Measurements from ENCODE around the gene PPP2R2B.
A peak's percentile ranks its signal among the peaks of the same experiment; 100 is the strongest.
"Not testable (repeated sequence)": the region's sequence is repeated elsewhere in the genome, so short reads cannot be mapped to it uniquely, and the experiment has no call there.

PPP2R2B gene

DNA sequence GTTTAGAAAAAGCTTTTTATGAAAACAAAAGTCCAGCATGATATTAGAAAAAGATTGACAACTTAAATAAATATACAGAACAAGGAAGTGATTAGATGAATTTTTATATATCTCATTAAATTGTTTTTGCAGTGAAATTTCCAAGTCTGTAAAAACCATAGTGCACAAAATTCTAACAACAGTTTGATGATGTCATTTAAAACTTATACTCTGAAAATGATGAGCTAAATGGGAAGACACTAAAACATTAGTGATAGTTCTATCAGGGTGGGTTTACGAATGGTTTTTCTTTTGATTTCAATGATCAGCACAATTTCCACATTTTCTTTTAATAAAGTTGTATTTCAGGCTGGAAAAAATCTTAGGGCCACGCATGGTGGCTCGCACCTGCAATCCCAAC lies 236.1 kb downstream of the PPP2R2B start:
- DNase-seq, result no peak

DNA sequence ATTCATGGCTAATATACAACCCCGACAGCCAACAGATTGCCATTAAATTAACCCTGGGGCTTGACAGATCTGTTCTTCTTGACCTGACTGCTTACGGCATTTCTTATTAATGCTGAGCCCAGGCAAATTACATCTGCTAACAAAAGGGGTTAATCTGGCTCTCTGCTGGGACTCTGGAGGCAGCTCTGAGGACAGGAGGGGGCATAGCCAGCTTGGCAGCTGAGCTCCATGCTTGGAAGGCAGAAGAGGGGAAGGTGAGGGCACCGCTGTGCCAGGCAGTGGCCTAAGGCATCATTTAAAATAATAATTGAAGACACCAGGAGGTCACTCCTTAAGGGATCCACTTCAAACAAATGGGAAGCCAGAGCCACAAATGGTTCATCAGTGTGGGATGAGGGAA lies 236.6 kb downstream of the PPP2R2B start:
- peak in 1 of 2 experiments; percentile 54 for DNase-seq

- DNase-seq, result no peak
These were observed 238.2 kb downstream of the PPP2R2B start for GRCh38 chr5:146640285-146640896.

GRCh38 chr5:146635443-146635842 lies 243.1 kb downstream of the PPP2R2B start:
- DNase-seq, result no peak

- DNase-seq, result no peak
These were observed 245.2 kb downstream of the PPP2R2B start for GRCh38 chr5:146633323-146633764.

GRCh38 chr5:146632620-146633322 lies 245.8 kb downstream of the PPP2R2B start:
- no peak for DNase-seq

DNA sequence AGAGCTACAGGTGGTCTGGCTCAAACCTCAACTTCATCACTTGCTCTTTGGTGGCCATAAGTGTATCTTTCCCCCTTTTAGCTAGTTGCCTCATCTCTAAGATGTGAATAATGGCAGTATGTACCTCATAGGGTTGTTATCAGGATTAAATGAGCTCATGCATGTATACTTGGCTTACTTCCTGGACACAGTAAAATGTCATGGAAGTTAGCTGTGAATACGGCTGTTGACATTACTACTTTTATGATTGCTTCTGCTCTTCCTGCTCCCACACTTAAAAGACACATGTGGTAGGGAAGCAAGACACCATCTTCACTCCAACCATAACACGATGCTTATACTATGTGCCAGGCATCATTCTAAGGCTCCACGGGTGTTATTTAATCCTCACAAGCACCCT lies 248.1 kb downstream of the PPP2R2B start:
- DNase-seq, result no peak

DNA sequence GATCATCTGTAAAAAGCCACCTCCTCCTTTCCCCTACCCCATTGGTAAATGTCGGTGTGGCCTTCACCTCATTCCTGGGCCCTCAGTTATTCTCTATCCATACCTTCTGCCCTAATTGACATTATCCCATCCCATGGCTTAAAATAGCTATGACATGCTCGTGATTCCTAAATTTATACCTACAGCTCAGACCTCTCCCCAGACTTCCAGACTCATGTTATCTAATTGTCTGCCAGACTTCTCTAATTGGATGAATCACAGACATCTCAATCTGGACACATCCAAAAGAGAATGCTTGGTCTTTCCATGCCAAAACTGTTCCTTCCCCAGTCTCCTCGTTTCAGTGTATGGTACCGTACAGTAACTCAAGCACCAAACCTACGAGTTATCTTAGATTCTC lies 249.6 kb downstream of the PPP2R2B start:
- peak in 1 of 2 experiments; percentile 50 for DNase-seq

DNA sequence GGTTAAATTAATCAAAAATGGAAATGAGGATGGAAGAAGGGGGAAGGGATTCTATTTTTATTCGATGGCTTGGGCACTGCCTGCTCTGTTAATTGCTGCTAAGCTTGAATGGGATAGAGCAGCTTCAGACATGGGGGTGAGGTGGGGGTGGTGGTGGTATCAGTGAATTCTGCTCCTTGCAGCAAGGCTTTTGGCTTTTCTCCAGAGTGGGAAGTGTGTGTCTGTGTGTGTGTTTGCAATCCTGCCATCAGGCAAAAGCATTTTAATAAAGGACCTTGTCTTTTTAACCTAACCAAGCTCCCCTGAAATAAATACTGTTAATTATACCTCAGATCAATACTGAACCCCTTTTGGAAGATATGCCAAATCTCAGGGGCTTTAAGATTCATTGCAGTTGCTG lies 251.6 kb downstream of the PPP2R2B start:
- no peak for DNase-seq

- DNase-seq, result no peak
These were observed 254.4 kb downstream of the PPP2R2B start for GRCh38 chr5:146624179-146624578.

DNA sequence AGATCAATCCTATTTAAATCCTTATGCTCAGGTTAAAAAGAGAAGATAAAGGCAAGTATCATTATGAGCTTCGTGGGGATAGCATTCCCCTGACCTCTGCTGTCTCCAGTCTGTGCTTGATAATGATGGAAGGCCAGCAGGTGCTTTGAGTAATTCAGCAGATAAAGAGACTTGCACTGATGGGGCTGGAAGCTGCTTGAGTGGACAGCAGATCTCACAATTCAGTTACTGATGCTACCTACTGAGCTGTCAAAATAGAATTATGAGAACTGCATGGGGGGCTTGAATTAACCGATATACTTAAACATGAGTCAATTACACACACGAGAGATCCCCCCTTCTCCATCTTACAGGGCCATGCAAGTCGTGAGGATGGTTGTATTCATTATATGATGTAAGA lies 254.9 kb downstream of the PPP2R2B start:
- DNase-seq, result no peak

- DNase-seq, result no peak
These were observed 255.5 kb downstream of the PPP2R2B start for GRCh38 chr5:146623009-146623408.

DNA sequence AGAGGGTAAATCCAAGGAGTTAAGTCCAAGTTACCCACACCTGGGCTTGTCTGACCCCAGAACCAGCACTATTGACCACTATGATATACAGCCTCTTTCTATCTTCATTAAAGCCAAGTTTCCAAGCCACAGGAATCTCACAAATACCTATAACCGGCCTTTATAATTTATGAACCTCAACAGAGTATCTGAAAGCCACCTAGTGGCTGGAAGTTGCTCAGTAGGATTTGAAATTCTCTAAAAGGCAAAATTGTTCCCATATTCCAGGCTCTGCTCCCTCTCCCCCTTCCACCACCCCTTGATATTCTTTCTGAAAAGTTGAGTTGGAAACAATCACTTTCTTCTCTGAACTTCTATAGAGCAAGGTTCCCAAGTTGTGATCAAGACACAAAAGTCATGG lies 256.2 kb downstream of the PPP2R2B start:
- no peak for DNase-seq

GRCh38 chr5:146620669-146621051 lies 257.9 kb downstream of the PPP2R2B start:
- DNase-seq, result peak in 1 of 2 experiments; percentile 22

GRCh38 chr5:146620031-146620668 lies 258.4 kb downstream of the PPP2R2B start:
- peak in 1 of 2 experiments; percentile 61 for DNase-seq

DNA sequence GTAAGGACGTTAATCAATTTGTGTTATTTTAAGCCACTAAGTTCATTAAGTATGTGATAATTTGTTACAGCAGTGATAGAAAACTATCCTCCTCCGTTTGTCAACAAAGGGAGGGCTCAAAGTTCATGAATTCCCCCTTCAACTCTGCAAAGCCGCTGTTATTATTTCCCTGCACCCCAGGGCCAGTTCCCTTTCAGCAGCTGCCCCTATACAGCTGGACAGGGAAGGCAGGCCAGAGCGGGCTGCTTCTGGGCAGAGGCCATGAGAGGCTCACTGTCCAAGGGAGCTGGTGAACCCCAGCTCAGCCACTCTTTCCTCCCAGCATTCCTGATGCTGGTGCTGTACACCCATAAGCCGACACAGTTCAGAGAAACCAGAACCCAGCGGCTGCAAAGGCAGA lies 260.1 kb downstream of the PPP2R2B start:
- DNase-seq, result no peak

DNA sequence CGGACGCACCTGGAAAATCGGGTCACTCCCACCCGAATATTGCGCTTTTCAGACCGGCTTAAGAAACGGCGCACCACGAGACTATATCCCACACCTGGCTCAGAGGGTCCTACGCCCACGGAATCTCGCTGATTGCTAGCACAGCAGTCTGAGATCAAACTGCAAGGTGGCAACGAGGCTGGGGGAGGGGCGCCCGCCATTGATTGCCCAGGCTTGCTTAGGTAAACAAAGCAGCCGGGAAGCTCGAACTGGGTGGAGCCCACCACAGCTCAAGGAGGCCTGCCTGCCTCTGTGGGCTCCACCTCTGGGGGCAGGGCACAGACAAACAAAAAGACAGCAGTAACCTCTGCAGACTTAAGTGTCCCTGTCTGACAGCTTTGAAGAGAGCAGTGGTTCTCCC lies 268.8 kb downstream of the PPP2R2B start:
- DNase-seq, result not testable (repeated sequence)

DNA sequence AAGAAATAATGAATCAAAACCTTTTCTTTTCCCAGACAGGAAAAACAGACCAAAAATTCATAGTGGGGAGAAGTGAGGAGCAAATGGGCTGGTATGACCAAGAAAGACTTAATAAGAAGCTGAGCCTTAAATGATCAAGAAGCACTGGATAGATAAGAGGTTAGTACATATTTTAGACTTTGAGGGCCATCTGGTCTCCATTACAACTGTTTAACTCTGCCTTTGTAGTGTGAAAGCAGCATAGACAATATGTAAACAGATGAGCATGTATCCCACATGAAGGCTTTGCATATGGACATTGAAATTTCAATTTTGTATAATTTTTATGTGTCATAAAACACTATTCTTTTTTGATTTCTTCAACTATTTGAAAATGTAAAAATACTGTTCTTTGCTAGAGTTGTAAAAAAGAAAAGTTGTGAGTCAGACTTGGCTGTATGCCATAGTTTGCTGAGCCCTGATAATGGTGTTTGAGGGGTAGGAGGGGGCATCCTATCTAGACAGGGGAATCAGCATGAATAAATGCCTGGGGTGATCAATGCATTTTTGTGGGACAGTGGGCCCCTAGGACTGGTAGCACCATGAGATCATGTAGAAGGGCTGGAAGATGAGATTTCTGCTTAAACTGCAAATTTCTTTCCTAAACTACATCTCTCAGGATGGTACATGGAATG lies 270.8 kb downstream of the PPP2R2B start:
- peak in 1 of 2 experiments; percentile 26 for DNase-seq

DNA sequence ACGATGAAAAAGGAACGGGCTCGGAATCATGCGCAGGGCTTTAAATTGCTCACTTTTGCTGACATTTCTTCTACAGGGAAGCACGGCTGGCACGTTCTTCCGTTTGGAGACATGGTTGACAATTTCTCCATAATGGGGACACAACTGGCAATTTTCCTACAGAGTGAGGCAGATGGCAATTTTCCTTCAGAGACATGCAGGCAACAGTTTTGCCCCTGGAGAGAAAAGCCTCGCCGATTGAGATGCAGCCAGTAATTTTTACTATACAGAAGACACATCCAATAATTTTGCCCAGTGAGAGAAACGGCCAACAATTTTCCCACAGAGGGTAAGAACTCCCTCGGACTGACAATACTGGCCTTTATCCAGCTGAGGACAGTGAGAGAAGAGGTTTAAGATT lies 271.7 kb downstream of the PPP2R2B start:
- peak; percentile 51 to 89 for DNase-seq

GRCh38 chr5:146600376-146600775 lies 278.2 kb downstream of the PPP2R2B start:
- DNase-seq, result no peak

- DNase-seq, result no peak
These were observed 279.3 kb downstream of the PPP2R2B start for GRCh38 chr5:146599261-146599660.

DNA sequence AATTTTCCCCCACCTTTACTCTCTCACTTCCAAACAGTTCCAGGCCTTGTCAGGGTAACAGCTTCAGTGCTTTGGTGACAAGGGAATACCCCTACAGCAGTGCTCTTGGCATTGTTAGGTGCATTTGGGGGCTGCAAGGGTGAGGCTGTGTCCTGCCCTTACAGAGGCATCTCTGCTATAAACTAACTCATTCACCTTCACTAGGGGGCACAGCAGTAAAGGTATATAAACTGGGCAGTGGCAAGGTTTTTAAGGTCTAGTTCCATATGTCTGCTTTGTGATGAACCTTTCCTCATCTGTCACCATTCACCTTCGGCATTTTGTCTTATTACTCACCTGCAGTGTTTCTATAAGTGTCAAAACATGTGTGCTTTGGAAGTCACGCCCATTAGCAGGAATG lies 283.5 kb downstream of the PPP2R2B start:
- DNase-seq, result no peak

DNA sequence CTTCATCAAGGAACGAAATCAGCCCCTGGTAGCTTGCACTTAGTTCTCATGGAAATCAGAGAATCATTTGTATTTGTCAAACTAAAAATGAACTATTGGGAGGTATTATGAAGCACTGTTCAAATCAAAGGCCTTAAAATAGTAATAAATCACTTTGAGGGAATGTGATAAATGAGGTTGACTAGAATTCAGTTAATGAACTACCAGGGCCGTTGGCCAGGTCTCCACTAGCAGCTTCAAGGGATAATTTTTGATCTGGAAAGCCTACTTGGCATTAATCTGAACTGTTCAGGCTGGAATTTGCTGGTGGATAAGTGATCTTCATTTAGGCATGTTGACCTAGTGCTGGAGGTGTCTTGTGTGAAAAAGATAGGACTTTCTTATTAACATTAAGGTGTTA lies 286.2 kb downstream of the PPP2R2B start:
- no peak for DNase-seq

DNA sequence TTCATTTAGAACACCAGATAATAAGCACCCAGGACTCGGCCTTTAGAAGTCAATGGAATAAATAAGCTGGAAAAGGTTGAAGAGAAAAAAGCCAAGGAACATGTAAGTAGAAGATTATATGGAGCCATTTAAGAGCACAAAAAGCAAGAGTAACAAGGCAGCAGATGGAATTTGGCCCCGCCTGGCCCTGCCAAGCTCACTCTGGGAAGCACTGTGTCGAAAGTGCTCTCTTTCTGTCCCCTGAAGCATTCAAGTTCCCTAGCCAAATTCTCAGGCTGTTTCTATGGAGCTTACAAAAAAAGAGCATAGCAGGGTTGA lies 289.6 kb downstream of the PPP2R2B start:
- peak in 1 of 2 experiments; percentile 42 for DNase-seq

Measured in NCI-H446 (cell line).